Smooth muscle cell of bladder (primary cell): Measurements from ENCODE around the gene TET1. TPM values are rescaled to one million over a fixed set of nuclear protein-coding genes. Genes with fewer than 3 reads are reported as not detected.

Experiments
- total RNA-seq: library from RNA; depleted of rRNA; stranded (reverse); fragments of >200 nt; gene quantifications from 2 replicates; pipeline ENCODE4 v1.2.3, GENCODE V29; 2014

Gene TET1
- total RNA-seq = 2.1 and 3.6 TPM in 2 replicates

DNA sequence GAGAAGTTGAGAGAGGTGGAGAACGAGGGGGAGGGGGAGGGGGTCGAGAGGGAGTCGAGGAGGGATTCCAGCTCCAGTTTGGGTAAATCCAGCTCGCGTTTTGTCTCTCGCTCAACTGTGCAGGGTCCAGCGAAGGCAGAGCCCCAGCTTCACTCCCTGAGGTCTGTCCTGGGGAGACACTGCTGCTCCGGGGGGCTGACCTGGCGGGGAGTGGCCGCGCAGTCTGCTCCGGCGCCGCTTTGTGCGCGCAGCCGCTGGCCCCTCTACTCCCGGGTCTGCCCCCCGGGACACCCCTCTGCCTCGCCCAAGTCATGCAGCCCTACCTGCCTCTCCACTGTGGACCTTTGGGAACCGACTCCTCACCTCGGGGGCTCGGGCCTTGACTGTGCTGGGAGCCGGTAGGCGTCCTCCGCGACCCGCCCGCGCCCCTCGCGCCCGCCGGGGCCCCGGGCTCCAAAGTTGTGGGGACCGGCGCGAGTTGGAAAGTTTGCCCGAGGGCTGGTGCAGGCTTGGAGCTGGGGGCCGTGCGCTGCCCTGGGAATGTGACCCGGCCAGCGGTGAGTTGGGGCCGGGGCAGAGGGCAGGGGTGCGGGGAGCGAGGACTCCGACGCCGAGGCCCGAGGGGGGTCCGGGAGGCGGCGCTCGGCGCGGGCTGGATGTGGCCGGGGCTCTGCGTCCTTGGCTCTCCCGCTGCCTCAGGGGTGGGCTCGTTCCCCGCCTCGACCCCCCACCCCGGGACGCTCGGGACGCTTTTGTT is at the start of gene TET1:
Gene TET1, plus strand, starts transcription at position 152 of the 757 bp plus-strand sequence. CDS start 12,002 bp downstream, outside the sequence.

DNA sequence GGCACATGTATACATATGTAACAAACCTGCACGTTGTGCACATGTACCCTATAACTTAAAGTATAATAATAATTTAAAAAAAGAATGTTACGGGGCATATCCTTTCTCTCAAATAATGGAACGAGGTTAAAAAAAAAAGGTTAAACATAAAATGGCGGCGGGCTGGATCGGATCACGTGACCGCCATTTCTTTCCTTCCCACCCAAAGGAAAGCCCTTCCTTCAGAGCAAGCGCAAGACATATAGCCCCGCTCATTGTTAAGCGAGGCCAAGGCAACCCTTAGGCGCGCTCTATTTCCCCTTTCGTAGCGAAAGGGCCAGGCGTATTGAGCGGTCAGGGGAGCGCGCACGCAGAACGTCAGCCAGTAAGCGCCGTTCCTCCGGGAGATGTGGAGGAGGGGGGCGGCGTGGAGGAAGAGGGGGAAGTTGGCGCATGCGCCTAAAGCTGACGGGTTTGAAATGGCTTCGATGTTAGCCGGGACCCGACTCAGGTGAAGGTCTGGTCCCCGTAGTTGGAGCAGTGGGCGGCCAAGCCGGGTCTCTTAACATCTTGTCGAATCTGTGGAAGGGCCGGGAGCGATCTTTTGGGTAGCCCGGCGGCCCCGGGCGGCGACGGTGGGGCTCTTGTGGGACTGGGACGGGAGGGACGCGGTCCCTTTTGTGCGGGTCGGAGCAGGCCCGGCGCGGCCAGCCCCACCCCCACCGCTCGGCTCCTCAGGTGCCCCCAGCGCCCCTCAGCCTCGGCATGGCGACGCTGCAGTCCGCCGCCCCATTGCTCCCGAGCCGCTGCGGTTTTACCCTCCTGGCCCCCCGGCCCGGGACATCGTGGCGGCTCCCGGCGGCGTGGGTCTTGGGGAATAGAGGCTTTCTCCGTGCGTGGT is 160.9 kb downstream of the TET1 start, which contains the start of gene CCAR1:
Gene CCAR1, plus strand, starts transcription at position 447 of the 880 bp plus-strand sequence. CDS start 1,266 bp downstream, outside the sequence.

Other genes starting within 250 kb of the TET1 start
- gene HNRNPH3, start 228.3 kb upstream of the TET1 start, total RNA-seq = 15.9 and 16.6 TPM in 2 replicates
- 3.4 and 6.7 TPM in 2 replicates for gene PBLD, start 227.4 kb upstream of the TET1 start, total RNA-seq
- 16.1 and 17.9 TPM in 2 replicates for gene RUFY2, start 153.1 kb upstream of the TET1 start, total RNA-seq
- gene DNA2, start 88.4 kb upstream of the TET1 start, total RNA-seq = 3.4 and 4.3 TPM in 2 replicates
- gene SLC25A16, start 32.8 kb upstream of the TET1 start, total RNA-seq = 14.6 and 27.8 TPM in 2 replicates
- gene CCAR1, start 160.9 kb downstream of the TET1 start, total RNA-seq = 21.7 and 22.8 TPM in 2 replicates